ES-I3 (cell line): ENCODE results near the gene KCNAB2.
"Not testable (repeated sequence)": the region's sequence is repeated elsewhere in the genome, so short reads cannot be mapped to it uniquely, and the experiment has no call there.

Experiments
- H3K36me3 ChIP-seq: 2 replicates; pipeline ENCODE4 v1.6.1; 2013; ENCODE audit warnings: mild to moderate bottlenecking, low read length, control low read depth, moderate library complexity; ENCODE audit not compliant: insufficient read depth
- H3K4me1 ChIP-seq: 2 replicates; pipeline ENCODE4 v1.6.1; 2013; ENCODE audit warnings: mild to moderate bottlenecking, control low read depth, low read length; ENCODE audit not compliant: insufficient read depth
- H3K9ac ChIP-seq: 2 replicates; pipeline ENCODE4 v1.6.1; 2013; ENCODE audit warnings: low read depth, mild to moderate bottlenecking, low read length, moderate library complexity
- H3K9me3 ChIP-seq: 2 replicates; pipeline ENCODE4 v1.6.1; 2013; ENCODE audit warnings: mild to moderate bottlenecking, low read length, moderate library complexity; ENCODE audit not compliant: control insufficient read depth, insufficient read depth

Gene KCNAB2

GRCh38 chr1:6016191-6016865, 29.4 kb upstream of the KCNAB2 start:
- H3K4me1 ChIP-seq = no peaks in the 10 kb centered on the region
- H3K9me3 ChIP-seq = no peaks in the 10 kb centered on the region
- no peak overlapping the region for H3K9ac ChIP-seq
- H3K36me3 ChIP-seq = no peaks in the 10 kb centered on the region

GRCh38 chr1:6017654-6018053, 28.0 kb upstream of the KCNAB2 start:
- H3K9ac ChIP-seq, H3K36me3 ChIP-seq, H3K4me1 ChIP-seq, H3K9me3 ChIP-seq: not testable (repeated sequence)

GRCh38 chr1:6019166-6019845, 26.4 kb upstream of the KCNAB2 start:
- no peaks in the 10 kb centered on the region for H3K9me3 ChIP-seq
- H3K36me3 ChIP-seq = no peaks in the 10 kb centered on the region
- H3K9ac ChIP-seq = no peak overlapping the region
- no peaks in the 10 kb centered on the region for H3K4me1 ChIP-seq

- Histone ChIP-seq H3K9me3 (no peaks in the 10 kb centered on the region), H3K9ac (no peak overlapping the region), H3K4me1 (peaks cover 5% of the 10 kb centered on the region; the same call in 1 of the 2 replicates), H3K36me3 (no peaks in the 10 kb centered on the region)
These were observed 23.5 kb upstream of the KCNAB2 start for GRCh38 chr1:6022193-6022592.

GRCh38 chr1:6023346-6023745, 22.3 kb upstream of the KCNAB2 start:
- no peaks in the 10 kb centered on the region for H3K9me3 ChIP-seq

GRCh38 chr1:6024376-6024775, 21.3 kb upstream of the KCNAB2 start:
- H3K4me1 ChIP-seq = peaks cover 5% of the 10 kb centered on the region; the same call in 1 of the 2 replicates
- no peaks in the 10 kb centered on the region for H3K36me3 ChIP-seq
- no peak overlapping the region for H3K9ac ChIP-seq
- H3K9me3 ChIP-seq = no peaks in the 10 kb centered on the region

More at GRCh38 chr1:6023346-6023745, 22.3 kb upstream of the KCNAB2 start:
- Histone ChIP-seq H3K9ac (no peak overlapping the region), H3K4me1 (peaks cover 5% of the 10 kb centered on the region; the same call in 1 of the 2 replicates), H3K36me3 (no peaks in the 10 kb centered on the region)

GRCh38 chr1:6025269-6026094, 20.2 kb upstream of the KCNAB2 start:
- Histone ChIP-seq H3K36me3 (no peaks in the 10 kb centered on the region), H3K4me1 (peaks cover 5% of the 10 kb centered on the region; the same call in 1 of the 2 replicates), H3K9me3 (no peaks in the 10 kb centered on the region), H3K9ac (peak overlapping the region; percentile 31)

- Histone ChIP-seq H3K9me3 (no peaks in the 10 kb centered on the region), H3K9ac (peak overlapping the region; percentile 31), H3K4me1 (peaks cover 5% of the 10 kb centered on the region; the same call in 1 of the 2 replicates), H3K36me3 (no peaks in the 10 kb centered on the region)
These were observed 19.4 kb upstream of the KCNAB2 start for GRCh38 chr1:6026095-6026809.

GRCh38 chr1:6027591-6027990, 18.1 kb upstream of the KCNAB2 start:
- Histone ChIP-seq H3K9ac (no peak overlapping the region), H3K9me3 (no peaks in the 10 kb centered on the region), H3K4me1 (peaks cover 5% of the 10 kb centered on the region; the same call in 1 of the 2 replicates), H3K36me3 (no peaks in the 10 kb centered on the region)

GRCh38 chr1:6028042-6028850, 17.4 kb upstream of the KCNAB2 start:
- H3K36me3 ChIP-seq = no peaks in the 10 kb centered on the region
- peaks cover 5% of the 10 kb centered on the region; the same call in 1 of the 2 replicates for H3K4me1 ChIP-seq
- no peaks in the 10 kb centered on the region for H3K9me3 ChIP-seq
- H3K9ac ChIP-seq = no peak overlapping the region

GRCh38 chr1:6029351-6029750, 16.3 kb upstream of the KCNAB2 start:
- peaks cover 5% of the 10 kb centered on the region; the same call in 1 of the 2 replicates for H3K4me1 ChIP-seq
- no peak overlapping the region for H3K9ac ChIP-seq
- H3K36me3 ChIP-seq = no peaks in the 10 kb centered on the region
- H3K9me3 ChIP-seq = no peaks in the 10 kb centered on the region

- Histone ChIP-seq H3K9me3 (no peaks in the 10 kb centered on the region), H3K36me3 (no peaks in the 10 kb centered on the region), H3K9ac (no peak overlapping the region), H3K4me1 (peaks cover 4% of the 10 kb centered on the region; the same call in 1 of the 2 replicates)
These were observed 15.6 kb upstream of the KCNAB2 start for GRCh38 chr1:6030132-6030531.

GRCh38 chr1:6030547-6031261, 15.0 kb upstream of the KCNAB2 start:
- H3K4me1 ChIP-seq = no peaks in the 10 kb centered on the region; the same call in 1 of the 2 replicates
- H3K9me3 ChIP-seq = no peaks in the 10 kb centered on the region
- H3K9ac ChIP-seq = no peak overlapping the region
- no peaks in the 10 kb centered on the region for H3K36me3 ChIP-seq
